ENCODE measurements around the gene MYRF. TPM values are rescaled to one million over a fixed set of nuclear protein-coding genes. Genes with fewer than 3 reads are reported as not detected.

MYRF gene
- total and polyA plus RNA-seq, 9 of the 15 experiments (the other 6 are each of a cell fraction or from before 2014, with no cell fraction given), result 2.3 to 25.8 (median 7.1) TPM

GRCh38 chr11:61814958-61815789 lies 62.7 kb downstream of the MYRF start (continued):
- TF ChIP-seq MGA (IDR thresholded peaks at IDR 0.05) (peak; percentile 50; the same call in 1 of the 2 replicates), CTBP1 (IDR thresholded peaks at IDR 0.05; ENCODE audit: borderline replicate concordance) (peak; percentile 86), ARID1B (IDR thresholded peaks at IDR 0.05) (peak; percentile 64; the same call in 1 of the 2 replicates), JUND (IDR thresholded peaks at IDR 0.05; ENCODE audit: borderline replicate concordance, low read depth, low read length) (peak; percentile 29; the same call in 1 of the 2 replicates), JUND (tag; IDR thresholded peaks at IDR 0.05; ENCODE audit: borderline replicate concordance, low read depth, low read length) (no peak; the same call in 2 of the 3 replicates), ATF4 (CRISPR knock-in tag; IDR thresholded peaks at IDR 0.05) (0 out of 2 replicates have a peak, but pooled peaks have one; percentile 23), PHB (CRISPR knock-in tag; IDR thresholded peaks at IDR 0.05) (peak; percentile 61; the same call in 1 of the 2 replicates), ESRRA (IDR thresholded peaks at IDR 0.05; ENCODE audit: borderline replicate concordance, low read depth) (peak; percentile 82; the same call in 1 of the 2 replicates), MTF1 (CRISPR knock-in tag; IDR thresholded peaks at IDR 0.05; ENCODE audit: borderline replicate concordance) (0 out of 2 replicates have a peak, but pooled peaks have one; percentile 2), HIVEP1 (CRISPR knock-in tag; IDR thresholded peaks at IDR 0.05) (no peak), HBP1 (CRISPR knock-in tag; IDR thresholded peaks at IDR 0.05) (peak; percentile 56; the same call in 1 of the 2 replicates), ZBTB8A (IDR thresholded peaks at IDR 0.05; ENCODE audit: partially characterized antibody) (no peak), ERF (CRISPR knock-in tag; IDR thresholded peaks at IDR 0.05) (peak; percentile 37; the same call in 1 of the 2 replicates)

All from K562 (cell line).